GM12891 (cell line): ENCODE measurements around the gene UNCX.

Experiments
- POLR2A ChIP-seq: IDR thresholded peaks from 2 replicates; pipeline ENCODE4 v1.6.1; 2011; ENCODE audit warnings: low read depth, low read length, control low read depth
- TAF1 ChIP-seq: IDR thresholded peaks from 2 replicates; pipeline ENCODE4 v1.6.1; 2011; ENCODE audit warnings: low read depth, low read length, control low read depth

GRCh38 chr7:1283337-1283736 is 50.7 kb downstream of the UNCX start:
- TF ChIP-seq TAF1 = no peak
- no peak for TF ChIP-seq POLR2A
